HG03025 (cell line): Measurements from ENCODE around the gene RANBP10.
"Not testable (repeated sequence)": the region's sequence is repeated elsewhere in the genome, so short reads cannot be mapped to it uniquely, and the experiment has no call there.

Source experiments
- ATAC-seq: cut with Tn5 transposase; IDR thresholded peaks from one replicate; pipeline ENCODE4 v1.9.1; 2021; ENCODE audit warnings: mild to moderate bottlenecking, moderate library complexity; ENCODE audit not compliant: unreplicated experiment, low FRiP score

The RANBP10 gene

GRCh38 chr16:67719048-67719777 lies 87.1 kb downstream of the RANBP10 start, which contains the start of gene GFOD2:
Gene GFOD2 (minus strand): TSS chr16:67719316. CDS start chr16:67685715, 33,601 bp downstream.
- ATAC-seq, result peak; percentile 79

DNA sequence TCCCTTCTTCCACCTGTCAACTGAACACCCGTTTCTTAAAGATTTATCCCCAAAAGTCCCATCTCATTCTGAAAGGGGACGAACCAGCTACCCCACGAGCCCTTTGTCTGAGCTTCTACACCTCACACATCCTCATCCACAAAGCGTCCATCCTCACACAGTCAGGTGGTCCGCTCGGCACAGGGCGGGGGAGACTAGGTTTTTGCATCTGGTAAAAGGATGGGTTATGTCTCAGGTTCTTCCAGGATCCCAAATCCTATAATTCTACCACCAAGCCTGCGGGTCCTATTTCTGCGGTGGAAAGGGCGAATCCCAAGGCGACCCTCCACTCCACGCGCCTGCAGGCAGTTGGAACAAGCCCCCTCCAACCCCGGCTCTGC lies 87.7 kb downstream of the RANBP10 start:
- no peak for ATAC-seq

- no peak for ATAC-seq
Measured at GRCh38 chr16:67716097-67716496, 90.3 kb downstream of the RANBP10 start.

- no peak for ATAC-seq
Measured at GRCh38 chr16:67714522-67714921, 91.8 kb downstream of the RANBP10 start.

DNA sequence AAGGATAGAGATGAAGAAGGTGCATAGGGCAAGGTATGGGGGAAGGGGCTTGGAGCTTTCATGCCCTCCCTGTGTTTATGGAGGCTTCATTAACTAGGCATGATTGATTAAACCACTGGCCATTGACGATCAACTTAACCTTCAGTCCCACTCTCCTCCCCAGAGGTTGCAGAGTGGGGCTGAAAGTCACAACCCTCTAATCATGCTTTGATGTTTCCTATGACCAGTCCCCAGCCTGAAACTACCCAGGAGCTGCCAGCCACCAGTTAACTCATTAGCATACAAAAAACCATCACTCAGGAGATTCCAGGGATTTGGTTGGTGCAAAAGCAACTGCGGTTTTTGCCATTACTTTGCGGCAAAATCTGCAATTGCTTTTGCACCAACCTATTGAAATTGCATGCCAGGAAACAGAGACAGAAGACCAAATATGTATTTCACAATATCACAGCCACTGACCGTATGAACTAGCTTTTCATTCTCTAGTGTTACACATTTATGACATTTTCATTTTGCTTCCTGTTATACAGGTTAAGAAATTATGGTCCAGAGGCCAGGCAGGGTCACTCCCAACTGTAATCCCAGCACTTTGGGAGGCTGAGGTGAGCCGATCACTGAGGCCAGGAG lies 92.6 kb downstream of the RANBP10 start:
- no peak for ATAC-seq

DNA sequence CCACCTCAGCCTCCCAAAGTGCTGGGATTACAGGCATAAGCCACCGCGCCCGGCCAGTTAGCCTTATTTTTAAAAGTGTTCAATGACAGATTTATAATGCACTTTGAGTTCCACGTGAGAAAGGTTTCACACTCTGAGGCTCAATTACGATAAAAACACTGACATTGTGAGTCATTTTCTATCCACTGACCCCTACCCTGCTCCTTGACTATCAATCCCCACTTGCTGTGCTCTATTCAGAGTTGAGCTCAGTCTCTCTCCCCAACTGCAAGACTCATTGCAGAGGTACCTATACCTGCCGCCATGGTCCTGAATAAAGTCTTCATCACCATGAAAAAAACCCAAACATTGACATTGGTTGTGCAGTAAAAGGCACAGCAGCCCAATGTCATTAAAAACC lies 95.8 kb downstream of the RANBP10 start:
- ATAC-seq, result no peak

GRCh38 chr16:67709050-67709449 lies 97.3 kb downstream of the RANBP10 start:
- no peak for ATAC-seq

DNA sequence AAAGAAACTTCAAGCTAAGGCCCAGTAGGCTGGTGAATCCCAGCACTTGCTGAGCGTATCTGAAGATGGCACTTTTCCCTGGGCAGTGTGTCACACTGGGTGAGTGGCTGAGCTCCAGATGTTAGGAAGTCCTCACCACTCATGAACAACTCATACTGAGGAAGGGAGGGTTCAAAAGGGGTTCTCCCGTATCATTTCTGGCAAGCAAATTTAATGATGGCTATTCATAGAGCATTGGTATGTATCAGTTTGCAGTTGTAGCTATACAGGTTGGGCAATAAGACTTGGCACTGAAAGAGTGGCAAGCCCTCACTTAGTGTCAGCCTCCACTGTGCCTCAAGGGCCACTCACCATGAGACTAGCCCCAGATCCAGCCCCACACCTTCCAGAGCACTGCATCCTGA lies 98.0 kb downstream of the RANBP10 start:
- no peak for ATAC-seq

- no peak for ATAC-seq
Measured at GRCh38 chr16:67707790-67708189, 98.6 kb downstream of the RANBP10 start.

GRCh38 chr16:67707210-67707609 lies 99.2 kb downstream of the RANBP10 start:
- ATAC-seq, result no peak

- ATAC-seq, result no peak
Measured at GRCh38 chr16:67704110-67704509, 102.2 kb downstream of the RANBP10 start.

GRCh38 chr16:67703626-67704025 lies 102.7 kb downstream of the RANBP10 start:
- no peak for ATAC-seq

DNA sequence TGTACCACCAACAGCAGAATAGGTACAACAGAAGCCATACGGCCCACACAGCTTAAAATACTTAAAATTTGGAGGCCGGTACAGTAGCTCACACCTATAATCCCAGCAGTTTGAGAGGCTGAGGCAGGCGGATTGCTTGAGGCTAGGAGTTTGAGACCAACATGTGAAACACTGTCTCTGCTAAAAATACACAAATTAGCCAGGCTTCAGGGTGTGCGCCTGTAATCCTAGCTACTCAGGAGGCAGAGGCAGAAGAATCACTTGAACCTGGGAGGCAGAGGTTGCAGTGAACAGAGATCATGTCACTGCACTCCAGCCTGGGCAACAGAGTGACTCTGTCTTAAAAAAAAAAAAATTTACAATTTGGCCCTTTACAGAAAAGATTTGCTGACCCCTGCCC lies 104.2 kb downstream of the RANBP10 start:
- ATAC-seq, result no peak

DNA sequence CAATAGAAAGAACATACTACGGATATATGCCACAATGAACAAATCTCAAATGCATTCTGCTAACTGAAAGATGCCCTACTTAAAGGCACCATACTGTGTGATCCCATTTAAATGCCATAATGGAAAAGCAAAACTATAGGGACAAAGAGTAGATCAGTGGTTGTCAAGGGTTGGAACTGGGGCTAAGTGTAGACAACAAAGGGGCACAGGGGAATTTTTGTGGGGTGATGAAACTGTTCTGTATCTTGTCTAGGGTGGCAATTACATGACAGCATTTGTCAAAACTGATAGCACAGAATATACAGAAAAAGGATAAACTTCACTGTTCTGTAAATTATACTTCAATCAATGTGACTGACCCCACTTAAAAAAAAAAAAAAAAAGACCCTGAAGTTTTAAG lies 104.9 kb downstream of the RANBP10 start:
- ATAC-seq, result no peak

DNA sequence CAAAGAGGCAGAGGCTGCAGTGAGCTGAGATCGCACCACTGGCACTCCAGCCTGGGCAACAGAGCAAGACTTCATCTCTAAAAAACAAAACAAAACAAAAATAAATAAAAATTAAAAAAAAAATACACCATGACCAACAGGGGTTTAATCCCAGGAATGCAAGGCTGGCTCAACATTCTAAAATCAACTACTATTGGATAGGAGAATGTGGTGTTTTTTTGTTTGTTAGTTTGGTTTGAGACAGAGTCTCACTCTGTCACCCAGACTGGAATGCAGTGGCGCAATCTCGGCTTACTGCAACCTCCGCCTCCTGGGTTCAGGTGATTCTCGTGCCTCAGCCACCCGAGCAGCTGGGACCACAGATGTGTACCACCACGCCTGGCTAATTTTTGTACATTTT lies 107.1 kb downstream of the RANBP10 start:
- no peak for ATAC-seq

GRCh38 chr16:67697422-67698185 lies 108.8 kb downstream of the RANBP10 start:
- ATAC-seq, result no peak

DNA sequence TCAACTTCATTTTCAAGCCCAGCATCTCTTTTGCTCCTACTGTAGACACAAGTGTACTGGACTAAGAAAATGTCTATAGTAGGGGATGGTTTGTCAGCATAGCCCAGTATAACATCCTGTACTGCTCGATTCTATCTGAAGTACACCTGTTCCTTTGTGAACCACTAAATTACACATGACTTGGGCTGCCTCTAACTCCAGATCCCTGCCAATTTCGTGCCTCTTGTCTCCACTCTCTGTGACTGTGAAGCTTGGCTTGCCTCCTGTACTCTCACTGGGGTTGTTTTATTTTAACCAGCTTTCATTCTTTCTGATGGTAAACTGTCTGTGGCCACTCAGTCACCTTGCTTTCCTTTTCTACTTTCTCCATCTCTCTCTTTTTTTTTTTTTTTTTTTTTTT lies 111.7 kb downstream of the RANBP10 start:
- ATAC-seq, result no peak

DNA sequence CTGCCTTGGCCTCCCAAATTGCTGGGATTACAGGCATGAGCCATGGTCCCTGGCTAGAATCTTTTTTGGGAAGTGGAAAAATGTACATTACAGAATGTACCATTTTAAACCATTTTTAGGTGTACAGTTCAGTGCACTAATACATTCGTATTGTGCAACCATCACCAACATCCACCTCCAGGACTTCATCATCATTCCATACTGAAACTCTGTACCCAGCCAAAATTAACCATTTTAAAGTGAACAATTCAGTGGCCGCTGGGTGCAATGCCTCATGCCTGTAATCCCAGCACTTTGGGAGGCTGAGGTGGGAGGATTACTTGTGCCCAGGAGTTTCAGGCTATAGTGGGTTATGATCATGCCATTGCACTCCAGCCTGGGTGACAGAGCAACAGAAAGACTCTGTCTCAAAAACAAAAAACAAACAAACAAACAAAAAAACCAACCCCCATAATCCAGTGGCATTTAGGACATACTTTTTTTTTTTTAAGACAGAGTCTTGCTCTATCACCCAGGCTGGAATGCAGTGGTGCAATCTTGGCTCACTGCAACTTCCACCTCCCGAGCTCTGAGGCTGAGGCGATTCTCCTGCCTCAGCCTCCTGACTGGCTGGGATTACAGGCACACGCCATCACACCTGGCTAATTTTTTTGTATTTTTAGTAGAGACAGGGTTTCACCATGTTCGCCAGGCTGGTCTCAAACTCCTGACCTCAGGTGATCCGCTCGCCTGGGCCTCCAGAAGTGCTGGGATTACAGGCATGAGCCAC lies 112.7 kb downstream of the RANBP10 start:
- ATAC-seq, result not testable (repeated sequence)

DNA sequence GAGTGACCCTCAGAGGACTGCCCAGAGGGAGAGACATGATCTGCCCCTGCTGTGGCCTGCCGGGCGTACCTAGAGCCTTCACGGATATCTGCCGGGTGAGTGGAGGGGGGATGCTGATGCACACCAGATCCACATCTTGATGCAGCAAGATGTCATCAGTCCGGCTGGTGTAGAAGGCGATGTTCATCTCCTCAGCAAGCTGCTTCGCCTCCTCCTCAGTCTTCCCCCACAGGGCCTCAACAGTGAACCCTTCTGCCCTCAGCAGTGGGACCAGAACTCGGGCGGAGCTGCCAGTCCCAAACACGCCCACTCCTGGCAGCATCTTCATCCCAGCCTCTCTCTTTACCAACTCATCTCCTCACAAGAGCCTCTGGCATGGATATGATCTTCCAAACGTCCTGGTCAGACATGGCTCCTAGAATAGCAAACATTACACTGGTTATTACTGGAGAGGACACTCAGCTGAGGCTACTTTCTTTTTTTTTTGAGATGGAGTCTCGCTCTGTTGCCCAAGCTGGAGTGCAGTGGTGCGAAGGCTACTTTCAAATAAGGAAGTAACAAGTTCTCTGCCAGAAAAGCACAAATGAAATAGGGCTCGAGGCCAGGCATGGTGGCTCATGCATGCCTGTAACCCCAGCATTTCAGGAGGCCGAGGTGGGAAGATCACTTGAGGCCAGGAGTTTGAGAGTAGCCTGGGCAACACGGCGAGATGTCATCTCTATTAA lies 120.8 kb downstream of the RANBP10 start:
- no peak for ATAC-seq

GRCh38 chr16:67683767-67684166 lies 122.6 kb downstream of the RANBP10 start:
- ATAC-seq, result no peak
